ENCODE measurements around the gene MAPK1IP1L. TPM values are rescaled to one million over a fixed set of nuclear protein-coding genes. Genes with fewer than 3 reads are reported as not detected.

The MAPK1IP1L gene
- total and polyA plus RNA-seq, 2 experiments from 2014 or later, result 72.4 to 162 TPM

- Mint-ChIP-seq H3K27me3 (ENCODE audit: insufficient read depth, low read depth, poor library complexity) (peaks cover 2% of the 10 kb centered on the region), H3K36me3 (ENCODE audit: low read depth) (0 out of 3 replicates have a peak, but pooled peaks cover 3% of the 10 kb centered on the region), H3K9me3 (peaks cover 3% of the 10 kb centered on the region; the same call in 1 of the 3 replicates), H3K4me1 (peaks cover 28% of the 10 kb centered on the region), H3K4me3 (0 out of 3 replicates have a peak overlapping the region, but pooled peaks have one; percentile 42), H3K27ac (peak overlapping the region; percentile 91)
- Histone ChIP-seq H2AFZ (peak overlapping the region; percentile 38; the same call in 1 of the 2 replicates), H3F3A (replicated peaks; ENCODE audit: low read depth) (no peaks in the 10 kb centered on the region), H3K4me1 (ENCODE audit: insufficient read depth) (peaks cover 20% of the 10 kb centered on the region), H3K36me3 (ENCODE audit: insufficient read depth) (no peaks in the 10 kb centered on the region), H3K27me3 (ENCODE audit: insufficient read depth) (no peaks in the 10 kb centered on the region), H3K9me2 (ENCODE audit: insufficient read depth) (no peaks in the 10 kb centered on the region), H3K4me3 (no peak overlapping the region), H3K27ac (ENCODE audit: low read depth) (no peak overlapping the region), H4K20me1 (replicated peaks; ENCODE audit: insufficient read depth) (no peaks in the 10 kb centered on the region), H3K4me2 (peak overlapping the region; percentile 24; the same call in 1 of the 2 replicates), H3K79me2 (replicated peaks; ENCODE audit: insufficient read depth) (no peaks in the 10 kb centered on the region)
- peak; percentile 83 for ATAC-seq
- DNase-seq (ENCODE audit: low spot score), result peak; percentile 49
- no peak for TF ChIP-seq EZH2 (IDR thresholded peaks at IDR 0.05; ENCODE audit: low read depth, unreplicated experiment)
- TF ChIP-seq STAT1 (IDR thresholded peaks at IDR 0.05; ENCODE audit: unreplicated experiment), result no peak
- no peak for TF ChIP-seq REST (IDR thresholded peaks at IDR 0.05; ENCODE audit: unreplicated experiment)
- no peak for TF ChIP-seq CTCF (conservative IDR thresholded peaks at IDR 0.05; ENCODE audit: low read depth in 2 of 2)
- no peak for TF ChIP-seq POLR2AphosphoS5 (IDR thresholded peaks at IDR 0.05; ENCODE audit: low read depth)
- TF ChIP-seq ZNF462 (CRISPR knock-in tag; IDR thresholded peaks at IDR 0.05), result no peak
- no peak for TF ChIP-seq ZNF331 (CRISPR knock-in tag; IDR thresholded peaks at IDR 0.05; ENCODE audit: low read depth)
- no peak for TF ChIP-seq EZH2phosphoT487 (IDR thresholded peaks at IDR 0.05; ENCODE audit: unreplicated experiment)
- TF ChIP-seq ETS1 (IDR thresholded peaks at IDR 0.05), result no peak
- TF ChIP-seq JUNB (IDR thresholded peaks at IDR 0.05; ENCODE audit: unreplicated experiment), result no peak
- no peak for TF ChIP-seq NANOG (IDR thresholded peaks at IDR 0.05; ENCODE audit: borderline replicate concordance)
These were observed 50.7 kb downstream of the MAPK1IP1L start for GRCh38 chr14:55102141-55102621.

All from GM23338 (cell line).